Endothelial cell of umbilical vein (primary cell): ENCODE data around the gene TTLL5. TPM values are rescaled to one million over a fixed set of nuclear protein-coding genes. Genes with fewer than 3 reads are reported as not detected.

Source experiments
- BruUV-seq: library from RNA; stranded (reverse); fragments of 400-500 nt; replicated peaks from 2 replicates; lab custom pipeline; 2021; lab: Mats Ljungman, UMichigan
- CTCF ChIA-PET: fragments of 300-600, 350-600 bp; sonication (Branson Sonifier 250); formaldehyde crosslinking; loops from one replicate; lab custom pipeline; 2021; ENCODE audit warnings: antibody characterized with exemption, inconsistent platforms; lab: Charles Lee
- POLR2A ChIA-PET: fragments of 300-600, 350-600 bp; sonication (Branson Sonifier 250); formaldehyde crosslinking; loops from one replicate; lab custom pipeline; 2021; ENCODE audit warnings: antibody characterized with exemption, inconsistent platforms; lab: Charles Lee
- DNase-seq: peaks from one replicate; pipeline ENCODE4 v3.0.0-alpha.2; 2011; ENCODE audit warnings: low read depth, low spot score
- FAIRE-seq: peaks from 2 replicates; lab custom pipeline; 2011; peaks lifted over from hg19 to GRCh38; lab: Jason Lieb, UNC
- H2AFZ ChIP-seq: 2 replicates; pipeline ENCODE4 v1.6.0; 2012; ENCODE audit warnings: low read depth, low read length, control low read depth, inconsistent platforms
- H3K27ac ChIP-seq: 2 replicates; pipeline ENCODE4 v1.5.1; 2011; ENCODE audit warnings: low read depth, mild to moderate bottlenecking, control low read depth, low read length, moderate library complexity; ENCODE audit not compliant: insufficient read depth
- H3K27me3 ChIP-seq, 2 experiments: 2 replicates each; pipeline versions ENCODE4 v1.6.0 to v1.6.1; 2011; ENCODE audit warnings: low read length in 2 of 2, mixed read lengths in 1 of 2; ENCODE audit not compliant: control insufficient read depth in 2 of 2, insufficient read depth in 2 of 2
- H3K36me3 ChIP-seq, 2 experiments: 2 replicates in 1 of 2; 3 replicates in 1 of 2; pipeline ENCODE4 v1.5.1; 2011; ENCODE audit warnings: low read length in 2 of 2, mild to moderate bottlenecking in 1 of 2, moderate library complexity in 1 of 2; ENCODE audit not compliant: control insufficient read depth in 2 of 2, insufficient read depth in 2 of 2; ENCODE audit errors: extremely low read depth in 1 of 2
- H3K4me1 ChIP-seq: 3 replicates; pipeline ENCODE4 v1.5.1; 2011; ENCODE audit warnings: mild to moderate bottlenecking, low read length; ENCODE audit not compliant: control insufficient read depth, insufficient read depth; ENCODE audit errors: extremely low read depth
- H3K4me2 ChIP-seq: 2 replicates; pipeline ENCODE4 v1.6.1; 2011; ENCODE audit warnings: low read length, control low read depth, mixed read lengths; ENCODE audit not compliant: insufficient read depth
- H3K4me3 ChIP-seq, 3 experiments: fragments of 200-600 bp in 1 of 3; sonication (generic), shearing (Covaris generic) in 1 of 3; replicated peaks in 1 of 3; 2 replicates each; pipeline ENCODE4 v1.5.1; 2011 to 2016; ENCODE audit warnings: control low read depth in 3 of 3, low read length in 3 of 3, mild to moderate bottlenecking in 2 of 3, inconsistent platforms in 1 of 3, low read depth in 1 of 3, moderate library complexity in 1 of 3; ENCODE audit not compliant: insufficient read depth in 1 of 3
- H3K79me2 ChIP-seq: 2 replicates; pipeline ENCODE4 v1.6.0; 2012; ENCODE audit warnings: low read length, inconsistent platforms; ENCODE audit not compliant: control insufficient read depth, insufficient read depth
- H3K9ac ChIP-seq: replicated peaks from 2 replicates; pipeline ENCODE3; 2011; ENCODE audit warnings: low read length, control low read depth; ENCODE audit not compliant: insufficient read depth; ENCODE audit errors: extremely low read depth
- H3K9me1 ChIP-seq: replicated peaks from 3 replicates; pipeline ENCODE4 v1.6.0; 2011; ENCODE audit warnings: mild to moderate bottlenecking, low read length; ENCODE audit not compliant: control insufficient read depth, insufficient read depth; ENCODE audit errors: extremely low read depth
- H3K9me3 ChIP-seq: replicated peaks from 2 replicates; pipeline ENCODE4 v1.5.1; 2012; ENCODE audit warnings: low read length, inconsistent platforms; ENCODE audit not compliant: control insufficient read depth, insufficient read depth
- H4K20me1 ChIP-seq: replicated peaks from 2 replicates; pipeline ENCODE3; 2011; ENCODE audit warnings: mild to moderate bottlenecking, low read length; ENCODE audit not compliant: control insufficient read depth, insufficient read depth; ENCODE audit errors: extremely low read depth
- CTCF ChIP-seq, 2 donors: IDR thresholded peaks; 1 replicate in 1 of 2; 2 replicates in 1 of 2; pipeline ENCODE4 v1.5.1; 2011; ENCODE audit warnings: low read length in 2 of 2, mild to moderate bottlenecking in 2 of 2, moderate library complexity in 2 of 2, control low read depth in 1 of 2, inconsistent platforms in 1 of 2, low read depth in 1 of 2; ENCODE audit not compliant: insufficient read depth in 1 of 2; ENCODE audit errors: extremely low read depth in 1 of 2
- MYC ChIP-seq: IDR thresholded peaks from one replicate; pipeline ENCODE4 v1.6.1; 2011; ENCODE audit warnings: mild to moderate bottlenecking, low read depth, low read length
- dilution Hi-C: fragments of 300-500 bp; cut with MboI; formaldehyde crosslinking; loops from one replicate; pipeline ENCODE4 v1.15.0; 2019; ENCODE audit warnings: low sequenced_read_pairs; ENCODE audit not compliant: extremely low pct_ligation_motif_present
- intact Hi-C: fragments of 100-400 bp; cut with micrococcal nuclease; formaldehyde crosslinking; loops from one replicate; pipeline ENCODE4 v1.10.0; 2022
- polyA plus RNA-seq, 4 experiments: library from polyadenylated mRNA; depleted of rRNA in 3 of 4; stranded (reverse) in 3 of 4; unstranded in 1 of 4; fragments of >200 nt; gene quantifications; 2 replicates each; pipeline versions ENCODE4 v1.2.1 to v1.2.3, GENCODE V29; 2011 to 2012; ENCODE audit warnings: missing spikeins in 1 of 4
- total RNA-seq: library from RNA; stranded (reverse); gene quantifications from 2 replicates; pipeline ENCODE4 v1.2.3, GENCODE V29; 2021
- TF ChIP-seq, protein P1 (sequence below): IDR thresholded peaks from 2 replicates; pipeline ENCODE4 v1.6.1; 2011; ENCODE audit not compliant: insufficient read depth, insufficient read length

Gene TTLL5
- total and polyA plus RNA-seq, 2 donors (not counting 3 experiments of a cell fraction or from before 2014, with no cell fraction given), result 33.2 to 93.6 TPM

DNA sequence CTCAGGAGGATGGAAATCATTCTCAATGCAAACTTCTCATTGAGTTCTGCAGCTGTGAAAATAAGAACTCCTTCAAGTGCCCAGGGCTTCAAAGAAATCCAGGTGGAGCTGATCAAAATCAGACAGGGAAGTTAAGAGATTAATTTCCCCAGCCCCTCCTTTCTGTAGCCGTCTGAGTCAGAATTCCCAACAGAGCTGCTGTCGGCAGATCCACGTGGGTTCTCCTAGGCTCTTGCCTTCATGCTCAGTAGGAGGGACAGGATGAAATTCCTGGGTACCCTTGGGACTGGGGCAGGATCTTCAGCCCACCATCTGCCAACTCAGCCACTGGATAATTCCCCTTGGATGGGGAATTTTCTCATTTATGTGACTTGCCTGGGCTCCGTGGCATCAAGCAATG is 307.4 kb downstream of the TTLL5 start:
- H2AFZ ChIP-seq, result no peak overlapping the region
- H3K9me1 ChIP-seq, result no peaks in the 10 kb centered on the region
- no peaks in the 10 kb centered on the region for H3K36me3 ChIP-seq
- no peaks in the 10 kb centered on the region for H3K9me3 ChIP-seq
- TF ChIP-seq MYC, result no peak
- BruUV-seq, result no TSS peak
- H3K4me3 ChIP-seq, result no peak overlapping the region
- FAIRE-seq (no peak), DNase-seq (no peak)
- intact Hi-C loops (no loop called here), dilution Hi-C loops (no loop called here)
- no peak overlapping the region for H3K9ac ChIP-seq
- no peaks in the 10 kb centered on the region for H3K79me2 ChIP-seq
- H3K4me2 ChIP-seq, result no peak overlapping the region
- H3K27me3 ChIP-seq, result no peaks in the 10 kb centered on the region
- no peaks in the 10 kb centered on the region for H3K4me1 ChIP-seq
- POLR2A ChIA-PET, result no interaction called here
- CTCF ChIA-PET, result interaction anchor here (1.3 to 4.4 kb wide), 3 partner anchors 9 to 62 kb away, joined by 4 to 26 read pairs (median 10); partner anchors contain the start of gene TGFB3
- no peaks in the 10 kb centered on the region for H4K20me1 ChIP-seq
- H3K27ac ChIP-seq, result no peak overlapping the region

DNA sequence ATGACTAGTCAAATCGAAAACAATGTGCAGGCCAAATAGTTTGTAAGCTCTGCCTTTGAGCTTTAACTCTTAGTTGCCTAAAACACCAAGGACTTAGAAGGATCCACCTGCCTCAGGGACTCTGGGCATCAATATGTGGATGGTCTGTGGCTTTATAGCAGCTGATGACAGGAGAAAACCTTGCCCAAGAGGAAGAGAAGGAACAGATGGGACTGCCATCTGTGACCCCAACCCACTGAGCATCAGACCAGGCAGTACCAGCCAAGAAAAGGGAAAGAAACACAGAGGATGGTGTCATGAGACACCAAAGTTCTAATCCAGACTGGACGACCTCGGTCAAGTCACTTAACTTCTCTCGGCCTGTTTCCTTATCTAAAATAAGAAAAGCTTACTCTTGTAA is 308.1 kb downstream of the TTLL5 start:
- dilution Hi-C loops, result no loop called here
- DNase-seq (no peak), FAIRE-seq (no peak)
- POLR2A ChIA-PET, result no interaction called here
- CTCF ChIA-PET, result interaction anchor here (0.8 to 4.4 kb wide), 6 partner anchors 9 to 260 kb away, joined by 4 to 26 read pairs (median 6); partner anchors contain the start of gene TGFB3
- Histone ChIP-seq H3K4me1 (no peaks in the 10 kb centered on the region), H3K9me3 (no peaks in the 10 kb centered on the region), H4K20me1 (no peaks in the 10 kb centered on the region), H3K27ac (no peak overlapping the region), H2AFZ (no peak overlapping the region), H3K27me3 (no peaks in the 10 kb centered on the region), H3K36me3 (no peaks in the 10 kb centered on the region), H3K9ac (no peak overlapping the region), H3K4me3 (no peak overlapping the region), H3K4me2 (no peak overlapping the region), H3K9me1 (no peaks in the 10 kb centered on the region), H3K79me2 (no peaks in the 10 kb centered on the region)
- BruUV-seq, result no TSS peak
- intact Hi-C loops, result no loop called here
- TF ChIP-seq, protein P1, sequence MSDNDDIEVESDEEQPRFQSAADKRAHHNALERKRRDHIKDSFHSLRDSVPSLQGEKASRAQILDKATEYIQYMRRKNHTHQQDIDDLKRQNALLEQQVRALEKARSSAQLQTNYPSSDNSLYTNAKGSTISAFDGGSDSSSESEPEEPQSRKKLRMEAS, result no peak
- TF ChIP-seq CTCF (IDR thresholded peaks at IDR 0.05; ENCODE audit: extremely low read depth in 1 of 2, insufficient read depth in 1 of 2, low read depth in 1 of 2, low read length in 2 of 2), result no peak
- TF ChIP-seq MYC, result no peak
